Kidney epithelial cell (primary cell): ENCODE results near the gene DYNLT4. TPM values are rescaled to one million over a fixed set of nuclear protein-coding genes. Genes with fewer than 3 reads are reported as not detected.

Experiments
- DNase-seq: peaks from one replicate; pipeline ENCODE4 v3.0.0-alpha.2; 2010; ENCODE audit warnings: low read depth
- H3K27me3 ChIP-seq: 2 replicates; pipeline ENCODE4 v1.6.0; 2011; ENCODE audit warnings: low read length; ENCODE audit not compliant: control insufficient read depth, insufficient read depth
- H3K36me3 ChIP-seq: 2 replicates; pipeline ENCODE4 v1.5.1; 2011; ENCODE audit warnings: low read length; ENCODE audit not compliant: control insufficient read depth, insufficient read depth
- H3K4me3 ChIP-seq: 2 replicates; pipeline ENCODE4 v1.5.1; 2011; ENCODE audit warnings: low read depth, mild to moderate bottlenecking, control low read depth, low read length
- total RNA-seq: library from RNA; depleted of rRNA; stranded (reverse); fragments of >200 nt; gene quantifications from 2 replicates; pipeline ENCODE4 v1.2.3, GENCODE V29; 2015
- TF ChIP-seq, protein P1 (sequence below): IDR thresholded peaks from 2 replicates; pipeline ENCODE4 v1.5.1; 2011; ENCODE audit warnings: mild to moderate bottlenecking, moderate library complexity, low read length, control low read depth, inconsistent platforms; ENCODE audit not compliant: insufficient read depth, poor library complexity, severe bottlenecking

The DYNLT4 gene
- total RNA-seq, 1 donor from 2014 or later, result 0.25 TPM

DNA sequence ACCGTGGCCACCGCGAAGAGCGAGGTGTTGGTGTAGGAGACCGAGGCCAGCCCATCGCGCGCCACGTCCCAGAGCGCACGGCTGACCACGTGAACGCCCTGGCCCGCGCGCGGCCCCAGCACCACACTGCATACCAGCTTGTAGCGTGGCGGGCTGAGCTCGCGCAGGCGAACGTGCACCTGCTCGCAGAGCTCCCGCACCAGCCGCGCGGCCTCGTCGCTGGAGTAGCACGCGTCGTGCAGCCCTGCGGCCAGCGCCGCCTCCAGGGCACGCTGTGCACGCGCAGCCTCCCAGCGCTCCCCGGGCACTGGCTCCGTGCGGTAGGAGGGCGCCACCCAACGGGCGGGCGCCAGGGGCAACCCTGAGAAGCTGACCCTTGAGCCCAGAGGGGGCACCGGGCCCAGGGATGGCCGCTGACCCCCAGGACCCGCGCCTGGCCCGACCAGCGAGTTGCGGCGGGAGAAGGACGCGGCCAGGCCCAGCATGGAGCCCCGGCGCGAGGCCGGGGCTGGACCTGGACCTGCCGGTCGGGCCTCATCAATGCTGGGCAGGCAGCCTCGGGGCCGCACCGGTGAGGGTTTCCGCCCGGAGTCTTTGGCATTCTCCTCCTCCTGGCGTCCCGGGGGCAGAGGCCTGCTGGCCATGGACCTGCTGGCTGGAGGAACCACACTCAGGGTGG, 987 bp downstream of the DYNLT4 start:
- H3K36me3 ChIP-seq, result peaks cover 11% of the 10 kb centered on the region
- TF ChIP-seq, protein P1, sequence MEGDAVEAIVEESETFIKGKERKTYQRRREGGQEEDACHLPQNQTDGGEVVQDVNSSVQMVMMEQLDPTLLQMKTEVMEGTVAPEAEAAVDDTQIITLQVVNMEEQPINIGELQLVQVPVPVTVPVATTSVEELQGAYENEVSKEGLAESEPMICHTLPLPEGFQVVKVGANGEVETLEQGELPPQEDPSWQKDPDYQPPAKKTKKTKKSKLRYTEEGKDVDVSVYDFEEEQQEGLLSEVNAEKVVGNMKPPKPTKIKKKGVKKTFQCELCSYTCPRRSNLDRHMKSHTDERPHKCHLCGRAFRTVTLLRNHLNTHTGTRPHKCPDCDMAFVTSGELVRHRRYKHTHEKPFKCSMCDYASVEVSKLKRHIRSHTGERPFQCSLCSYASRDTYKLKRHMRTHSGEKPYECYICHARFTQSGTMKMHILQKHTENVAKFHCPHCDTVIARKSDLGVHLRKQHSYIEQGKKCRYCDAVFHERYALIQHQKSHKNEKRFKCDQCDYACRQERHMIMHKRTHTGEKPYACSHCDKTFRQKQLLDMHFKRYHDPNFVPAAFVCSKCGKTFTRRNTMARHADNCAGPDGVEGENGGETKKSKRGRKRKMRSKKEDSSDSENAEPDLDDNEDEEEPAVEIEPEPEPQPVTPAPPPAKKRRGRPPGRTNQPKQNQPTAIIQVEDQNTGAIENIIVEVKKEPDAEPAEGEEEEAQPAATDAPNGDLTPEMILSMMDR, result no peak
- H3K4me3 ChIP-seq, result no peak overlapping the region
- DNase-seq, result no peak
- no peaks in the 10 kb centered on the region for H3K27me3 ChIP-seq

DNA sequence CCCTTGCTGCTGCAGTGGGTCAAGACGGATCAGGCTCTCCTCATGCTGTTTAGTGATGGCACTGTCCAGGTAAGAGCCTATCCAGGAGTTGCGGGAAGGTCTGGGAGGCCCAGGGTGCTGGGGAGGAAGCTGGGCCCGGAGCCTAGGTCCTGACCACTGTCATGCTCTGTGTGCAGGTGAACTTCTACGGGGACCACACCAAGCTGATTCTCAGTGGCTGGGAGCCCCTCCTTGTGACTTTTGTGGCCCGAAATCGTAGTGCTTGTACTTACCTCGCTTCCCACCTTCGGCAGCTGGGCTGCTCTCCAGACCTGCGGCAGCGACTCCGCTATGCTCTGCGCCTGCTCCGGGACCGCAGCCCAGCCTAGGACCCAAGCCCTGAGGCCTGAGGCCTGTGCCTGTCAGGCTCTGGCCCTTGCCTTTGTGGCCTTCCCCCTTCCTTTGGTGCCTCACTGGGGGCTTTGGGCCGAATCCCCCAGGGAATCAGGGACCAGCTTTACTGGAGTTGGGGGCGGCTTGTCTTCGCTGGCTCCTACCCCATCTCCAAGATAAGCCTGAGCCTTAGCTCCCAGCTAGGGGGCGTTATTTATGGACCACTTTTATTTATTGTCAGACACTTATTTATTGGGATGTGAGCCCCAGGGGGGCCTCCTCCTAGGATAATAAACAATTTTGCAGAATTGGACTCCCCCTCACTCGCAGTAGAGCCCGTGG, 1.7 kb downstream of the DYNLT4 start:
- Histone ChIP-seq H3K27me3 (no peaks in the 10 kb centered on the region), H3K36me3 (peaks cover 11% of the 10 kb centered on the region), H3K4me3 (no peak overlapping the region)
- DNase-seq, result no peak
- TF ChIP-seq, protein P1, result peak; percentile 2

DNA sequence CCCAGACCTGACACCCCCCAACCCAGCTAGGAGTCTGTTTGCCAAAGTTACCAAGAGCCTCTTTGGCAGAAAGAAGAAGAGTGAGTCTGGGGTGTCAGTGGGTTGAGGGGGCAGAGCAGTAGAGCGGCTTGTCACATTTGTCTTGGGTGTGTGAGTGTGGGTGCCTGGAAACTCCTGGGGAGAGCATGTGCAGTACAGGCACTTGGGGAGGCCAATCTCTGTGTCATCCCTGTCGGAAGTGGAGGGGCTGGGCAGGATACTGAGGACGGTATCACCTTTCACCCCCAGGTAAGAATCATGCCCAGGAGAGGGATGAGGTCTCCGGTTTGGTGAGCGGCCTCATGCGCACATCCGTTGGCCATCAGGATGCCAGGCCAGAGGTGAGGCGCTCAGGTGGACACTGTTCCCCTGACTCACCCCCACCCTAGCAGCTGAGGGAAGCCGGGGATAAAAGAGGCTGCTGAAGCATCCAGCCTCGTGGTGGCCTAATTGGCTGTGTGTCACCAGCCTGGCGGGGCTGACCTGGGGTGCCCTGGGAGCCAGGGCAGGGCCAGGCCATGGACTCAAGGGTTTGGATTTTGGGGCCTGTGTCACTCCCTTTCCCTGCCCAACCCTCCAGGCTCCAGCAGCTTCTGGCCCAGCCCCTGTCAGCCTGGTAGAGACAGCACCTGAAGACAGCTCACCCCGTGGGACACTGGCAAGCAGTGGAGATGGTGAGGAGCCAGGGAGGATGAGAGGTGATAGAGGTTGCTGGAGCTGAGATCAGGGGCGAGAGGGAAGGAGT, 3.6 kb downstream of the DYNLT4 start:
- DNase-seq, result no peak
- TF ChIP-seq, protein P1, result no peak
- no peak overlapping the region for H3K4me3 ChIP-seq
- H3K36me3 ChIP-seq, result peaks cover 11% of the 10 kb centered on the region
- no peaks in the 10 kb centered on the region for H3K27me3 ChIP-seq

DNA sequence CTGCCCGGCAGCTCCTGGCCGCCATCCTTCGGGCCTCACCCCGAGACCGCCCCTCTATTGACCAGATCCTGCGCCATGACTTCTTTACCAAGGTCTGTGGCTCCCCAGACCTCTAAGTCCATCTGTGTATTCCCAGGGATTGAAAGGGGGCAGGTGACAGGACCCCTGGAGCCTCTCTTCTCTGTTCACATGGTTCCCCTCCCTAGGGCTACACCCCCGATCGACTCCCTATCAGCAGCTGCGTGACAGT, 4.2 kb downstream of the DYNLT4 start:
- Histone ChIP-seq H3K36me3 (peaks cover 11% of the 10 kb centered on the region), H3K4me3 (no peak overlapping the region)
- TF ChIP-seq, protein P1, result no peak

DNA sequence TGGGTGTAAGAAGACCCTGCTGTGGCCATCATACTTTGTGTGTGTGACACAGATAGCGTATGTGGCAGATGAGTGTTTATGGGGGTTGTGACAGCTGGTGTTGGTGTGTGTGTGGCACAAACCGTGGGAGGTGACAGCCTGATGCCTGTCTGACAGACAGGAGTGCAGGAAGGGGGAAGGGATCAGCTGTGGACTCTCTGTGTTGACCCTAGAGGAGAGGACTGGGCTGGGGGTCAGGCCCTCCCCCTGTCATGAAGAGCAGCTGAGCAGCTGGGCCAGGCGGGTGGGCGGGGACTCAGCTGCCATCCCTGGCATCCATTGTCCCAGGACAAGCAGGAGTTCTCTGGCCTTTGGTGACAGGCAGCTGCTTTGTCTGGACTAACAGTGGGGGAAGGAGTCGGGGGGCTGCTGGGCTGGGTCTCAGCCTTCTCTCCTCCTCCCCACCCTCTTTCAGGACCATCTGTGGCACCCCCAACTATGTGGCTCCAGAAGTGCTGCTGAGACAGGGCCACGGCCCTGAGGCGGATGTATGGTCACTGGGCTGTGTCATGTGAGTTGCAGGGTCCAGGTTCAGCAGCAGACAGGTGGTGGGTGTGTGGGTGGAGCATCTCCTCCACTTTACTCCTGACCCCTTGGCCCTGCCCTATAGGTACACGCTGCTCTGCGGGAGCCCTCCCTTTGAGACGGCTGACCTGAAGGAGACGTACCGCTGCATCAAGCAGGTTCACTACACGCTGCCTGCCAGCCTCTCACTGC, 4.7 kb downstream of the DYNLT4 start:
- TF ChIP-seq, protein P1, result no peak
- Histone ChIP-seq H3K4me3 (peak overlapping the region; percentile 37), H3K36me3 (peaks cover 11% of the 10 kb centered on the region), H3K27me3 (no peaks in the 10 kb centered on the region)
- no peak for DNase-seq

More for the DNA sequence above, 4.2 kb downstream of the DYNLT4 start:
- DNase-seq, result no peak
- H3K27me3 ChIP-seq, result no peaks in the 10 kb centered on the region
